Measurements from ENCODE around the gene NDP. TPM values are rescaled to one million over a fixed set of nuclear protein-coding genes. Genes with fewer than 3 reads are reported as not detected.

Gene NDP
- total RNA-seq, 4 donors from 2014 or later = 0.27 TPM; not detected in 3

DNA sequence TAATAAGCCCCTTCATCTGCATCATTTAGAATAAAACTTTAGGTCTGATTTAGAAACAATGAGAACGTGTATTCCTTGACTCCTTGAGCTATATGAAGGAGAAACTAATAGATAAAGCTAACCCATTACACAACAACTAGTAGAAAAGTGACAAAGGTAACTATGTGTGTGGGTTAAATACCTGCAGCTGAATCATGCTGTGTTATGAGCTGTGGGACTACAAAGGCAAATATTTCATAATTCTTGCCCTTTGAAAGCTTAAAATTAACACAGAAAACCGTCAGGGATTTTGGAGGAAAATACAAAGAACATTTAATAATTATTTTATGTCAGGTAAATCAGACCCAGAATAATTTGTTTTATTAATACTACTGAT, 898 bp upstream of the NDP start:
- Histone ChIP-seq H3K27me3 (no peaks in the 10 kb centered on the region), H3K4me1 (peaks cover 0 to 2% (median 1%) of the 10 kb centered on the region in 4 donors), H3K36me3 (no peaks in the 10 kb centered on the region), H3K27ac (no peak overlapping the region), H3K9me3 (no peaks in the 10 kb centered on the region), H3K4me3 (no peak overlapping the region)
- in situ Hi-C loops (cut with MboI; ENCODE audit: low pct_ligation_motif_present in 1 of 4, low pct_unique_long_range_greater_than_20kb in 1 of 4, low sequenced_read_pairs in 3 of 4) (loop anchor here in 2 of 4 donors (25.0 kb wide), 2 partner anchors 1088 to 1213 kb away; no protein-coding TSS in a partner anchor), intact Hi-C loops (cut with DNase I; ENCODE audit: low total_unique reads) (no loop called here)
- 20 to 40% methylated on average over 1 to 2 of the region's 2 CpGs for WGBS, 2 donors (ENCODE audit: low coverage in 1 of 2)
- TF ChIP-seq, protein P1, sequence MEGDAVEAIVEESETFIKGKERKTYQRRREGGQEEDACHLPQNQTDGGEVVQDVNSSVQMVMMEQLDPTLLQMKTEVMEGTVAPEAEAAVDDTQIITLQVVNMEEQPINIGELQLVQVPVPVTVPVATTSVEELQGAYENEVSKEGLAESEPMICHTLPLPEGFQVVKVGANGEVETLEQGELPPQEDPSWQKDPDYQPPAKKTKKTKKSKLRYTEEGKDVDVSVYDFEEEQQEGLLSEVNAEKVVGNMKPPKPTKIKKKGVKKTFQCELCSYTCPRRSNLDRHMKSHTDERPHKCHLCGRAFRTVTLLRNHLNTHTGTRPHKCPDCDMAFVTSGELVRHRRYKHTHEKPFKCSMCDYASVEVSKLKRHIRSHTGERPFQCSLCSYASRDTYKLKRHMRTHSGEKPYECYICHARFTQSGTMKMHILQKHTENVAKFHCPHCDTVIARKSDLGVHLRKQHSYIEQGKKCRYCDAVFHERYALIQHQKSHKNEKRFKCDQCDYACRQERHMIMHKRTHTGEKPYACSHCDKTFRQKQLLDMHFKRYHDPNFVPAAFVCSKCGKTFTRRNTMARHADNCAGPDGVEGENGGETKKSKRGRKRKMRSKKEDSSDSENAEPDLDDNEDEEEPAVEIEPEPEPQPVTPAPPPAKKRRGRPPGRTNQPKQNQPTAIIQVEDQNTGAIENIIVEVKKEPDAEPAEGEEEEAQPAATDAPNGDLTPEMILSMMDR (IDR thresholded peaks at IDR 0.05) = no peak
- TF ChIP-seq POLR2A (IDR thresholded peaks at IDR 0.05) (no peak), EP300 (IDR thresholded peaks at IDR 0.05; ENCODE audit: low read depth) (no peak), POLR2AphosphoS5 (IDR thresholded peaks at IDR 0.05) (no peak)
- DNase-seq = no peak

DNA sequence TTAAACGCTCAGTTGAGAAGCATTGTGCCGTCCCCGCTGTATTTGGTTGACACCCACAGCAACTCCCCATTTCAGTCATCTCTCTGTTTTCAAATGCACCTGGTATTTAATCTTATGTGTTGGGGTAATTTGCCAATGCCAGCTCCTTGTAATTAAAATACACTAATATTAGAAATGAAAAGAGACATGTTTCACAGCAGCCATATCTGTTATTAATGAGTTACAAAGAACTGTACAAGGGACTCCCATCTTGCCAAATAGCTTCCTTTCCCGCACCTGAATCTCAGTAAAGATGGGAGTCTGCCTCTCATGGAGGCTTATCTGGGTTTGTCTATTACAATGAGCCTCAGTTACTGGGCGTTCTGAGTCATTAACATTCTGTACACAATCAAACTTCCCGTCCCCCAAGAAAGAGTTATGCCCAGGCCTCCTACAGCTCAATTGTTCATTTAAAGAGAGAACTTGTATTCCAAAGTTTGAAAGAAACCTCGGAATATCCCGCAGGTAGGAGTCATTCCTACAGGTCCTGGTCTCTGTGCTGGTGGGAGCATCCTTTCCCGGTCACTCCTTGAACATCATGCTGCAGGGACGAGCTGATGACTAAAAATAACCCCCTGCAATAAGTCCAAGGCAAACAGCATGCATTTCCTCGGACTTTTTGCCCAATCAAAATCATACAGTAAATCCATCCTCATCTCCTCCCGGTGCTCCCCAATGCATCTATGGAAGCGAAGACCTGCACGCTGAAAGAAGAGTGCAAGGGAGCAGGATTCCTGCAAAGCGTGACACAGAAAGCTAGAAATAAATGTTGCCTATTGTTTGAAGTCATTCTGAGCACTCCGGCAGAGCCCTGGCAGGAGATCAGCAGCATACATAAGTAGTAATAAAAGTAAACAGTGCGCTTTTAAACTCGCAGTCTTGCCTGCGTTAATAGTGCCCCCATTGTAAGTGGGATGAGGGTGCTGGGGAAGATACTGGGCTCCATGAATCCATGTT, 926 bp downstream of the NDP start:
- intact Hi-C loops (cut with DNase I; ENCODE audit: low total_unique reads) = no loop called here
- Histone ChIP-seq H3K27ac (no peak overlapping the region), H3K9me3 (no peaks in the 10 kb centered on the region), H3K36me3 (no peaks in the 10 kb centered on the region), H3K27me3 (no peaks in the 10 kb centered on the region), H3K4me1 (peaks cover 0 to 2% (median 1%) of the 10 kb centered on the region in 4 donors), H3K4me3 (peak overlapping the region in 2 of 4 donors; percentile 2 to 28)
- 46 to 95% methylated on average over 3 to 19 of the region's 19 CpGs for WGBS, 2 donors (ENCODE audit: low coverage in 1 of 2)
- no peak for DNase-seq
- in situ Hi-C loops (cut with MboI; ENCODE audit: low pct_ligation_motif_present in 1 of 4, low pct_unique_long_range_greater_than_20kb in 1 of 4, low sequenced_read_pairs in 3 of 4) = loop anchor here in 2 of 4 donors (25.0 kb wide), 2 partner anchors 1090 to 1215 kb away; no protein-coding TSS in a partner anchor
- TF ChIP-seq EP300 (IDR thresholded peaks at IDR 0.05; ENCODE audit: low read depth) = no peak
- TF ChIP-seq, protein P1 (IDR thresholded peaks at IDR 0.05) = no peak
- TF ChIP-seq POLR2A (IDR thresholded peaks at IDR 0.05) = no peak
- TF ChIP-seq POLR2AphosphoS5 (IDR thresholded peaks at IDR 0.05) = no peak

DNA sequence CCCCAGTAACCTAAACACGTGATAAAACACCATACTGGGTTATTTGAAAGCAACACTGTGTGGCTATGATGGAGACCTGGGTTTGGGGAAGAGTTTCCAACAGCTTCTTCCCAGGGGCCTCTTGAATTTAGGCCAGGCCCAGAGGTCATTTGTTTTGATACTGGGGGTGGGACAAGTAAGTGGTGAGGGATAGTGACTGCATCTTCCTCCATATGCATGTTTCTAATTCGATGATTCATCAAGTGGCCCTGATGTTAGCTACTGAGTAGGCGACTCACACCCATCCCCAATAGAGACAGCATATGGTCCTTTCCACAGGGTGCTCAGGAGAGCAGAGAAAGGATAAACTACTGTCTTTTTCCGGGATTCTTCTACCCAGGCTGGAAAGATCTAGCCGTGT, 2.7 kb downstream of the NDP start:
- no peaks in the 10 kb centered on the region for H3K27me3 ChIP-seq
- in situ Hi-C loops (cut with MboI; ENCODE audit: low pct_ligation_motif_present in 1 of 4, low pct_unique_long_range_greater_than_20kb in 1 of 4, low sequenced_read_pairs in 3 of 4) = loop anchor here in 2 of 4 donors (25.0 kb wide), 2 partner anchors 1092 to 1217 kb away; no protein-coding TSS in a partner anchor
- no peak overlapping the region for H3K27ac ChIP-seq
- no peaks in the 10 kb centered on the region for H3K9me3 ChIP-seq
- DNase-seq = no peak
- TF ChIP-seq POLR2AphosphoS5 (IDR thresholded peaks at IDR 0.05) = no peak
- no peak for TF ChIP-seq EP300 (IDR thresholded peaks at IDR 0.05; ENCODE audit: low read depth)
- TF ChIP-seq, protein P1 (IDR thresholded peaks at IDR 0.05) = no peak
- no peak for TF ChIP-seq POLR2A (IDR thresholded peaks at IDR 0.05)
- WGBS, 2 donors (ENCODE audit: low coverage in 1 of 2) = 69 to 100% methylated on average over 1 to 5 of the region's 5 CpGs
- intact Hi-C loops (cut with DNase I; ENCODE audit: low total_unique reads) = no loop called here
- peaks cover 0 to 2% (median 1%) of the 10 kb centered on the region in 4 donors for H3K4me1 ChIP-seq
- H3K36me3 ChIP-seq = no peaks in the 10 kb centered on the region
- H3K4me3 ChIP-seq = no peak overlapping the region
